Measurements from ENCODE around the gene ACTC1.

DNA sequence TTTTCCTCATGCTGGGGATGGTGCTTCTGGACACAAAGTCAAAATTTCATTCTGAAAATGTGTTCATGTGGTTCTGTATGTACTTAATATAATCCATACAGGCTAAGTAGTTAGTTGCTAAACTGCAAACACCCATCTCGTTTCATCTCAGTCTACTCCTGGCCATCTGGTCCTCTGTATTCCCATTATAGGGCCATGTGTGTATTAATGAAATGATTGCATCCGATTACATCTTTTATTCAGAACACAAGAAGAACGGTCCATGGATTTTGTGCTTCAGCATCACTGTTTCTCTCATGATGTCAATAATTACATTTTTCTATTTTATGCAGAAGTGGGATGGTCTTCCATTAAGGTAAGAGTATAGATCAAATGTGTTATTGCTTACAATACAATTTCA is 34.4 kb downstream of the ACTC1 start:
- TF ChIP-seq, protein P1, sequence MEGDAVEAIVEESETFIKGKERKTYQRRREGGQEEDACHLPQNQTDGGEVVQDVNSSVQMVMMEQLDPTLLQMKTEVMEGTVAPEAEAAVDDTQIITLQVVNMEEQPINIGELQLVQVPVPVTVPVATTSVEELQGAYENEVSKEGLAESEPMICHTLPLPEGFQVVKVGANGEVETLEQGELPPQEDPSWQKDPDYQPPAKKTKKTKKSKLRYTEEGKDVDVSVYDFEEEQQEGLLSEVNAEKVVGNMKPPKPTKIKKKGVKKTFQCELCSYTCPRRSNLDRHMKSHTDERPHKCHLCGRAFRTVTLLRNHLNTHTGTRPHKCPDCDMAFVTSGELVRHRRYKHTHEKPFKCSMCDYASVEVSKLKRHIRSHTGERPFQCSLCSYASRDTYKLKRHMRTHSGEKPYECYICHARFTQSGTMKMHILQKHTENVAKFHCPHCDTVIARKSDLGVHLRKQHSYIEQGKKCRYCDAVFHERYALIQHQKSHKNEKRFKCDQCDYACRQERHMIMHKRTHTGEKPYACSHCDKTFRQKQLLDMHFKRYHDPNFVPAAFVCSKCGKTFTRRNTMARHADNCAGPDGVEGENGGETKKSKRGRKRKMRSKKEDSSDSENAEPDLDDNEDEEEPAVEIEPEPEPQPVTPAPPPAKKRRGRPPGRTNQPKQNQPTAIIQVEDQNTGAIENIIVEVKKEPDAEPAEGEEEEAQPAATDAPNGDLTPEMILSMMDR (IDR thresholded peaks at IDR 0.05; ENCODE audit: low read depth, low read length): no peak
- no peak for TF ChIP-seq EZH2phosphoT487 (IDR thresholded peaks at IDR 0.05; ENCODE audit: low read depth)
